GM06990 (cell line): Measurements from ENCODE around the gene SBNO2.

Experiments
- DNase-seq: peaks from one replicate; pipeline ENCODE4 v3.0.0-alpha.2; 2011; ENCODE audit not compliant: insufficient read length; ENCODE audit errors: extremely low read depth
- H3K27me3 ChIP-seq: replicated peaks from 2 replicates; pipeline ENCODE4 v1.6.0; 2011; ENCODE audit warnings: low read length; ENCODE audit not compliant: control insufficient read depth, insufficient read depth
- H3K36me3 ChIP-seq: 2 replicates; pipeline ENCODE4 v1.5.1; 2011; ENCODE audit warnings: low read length; ENCODE audit not compliant: control insufficient read depth, insufficient read depth
- H3K4me3 ChIP-seq: replicated peaks from 2 replicates; pipeline ENCODE4 v1.5.1; 2011; ENCODE audit warnings: low read depth, mild to moderate bottlenecking, control low read depth, low read length
- CTCF ChIP-seq: IDR thresholded peaks from 2 replicates; pipeline ENCODE4 v1.5.1; 2011; ENCODE audit warnings: low read length, control low read depth, mild to moderate bottlenecking, inconsistent platforms; ENCODE audit not compliant: insufficient read depth, poor library complexity, severe bottlenecking

SBNO2 gene

GRCh38 chr19:1093330-1093729 lies 80.7 kb downstream of the SBNO2 start:
- TF ChIP-seq CTCF, result no peak
- peaks cover 9% of the 10 kb centered on the region for H3K36me3 ChIP-seq
- DNase-seq, result no peak
- H3K4me3 ChIP-seq, result no peak overlapping the region; the same call in 1 of the 2 replicates
- H3K27me3 ChIP-seq, result no peaks in the 10 kb centered on the region

- DNase-seq, result no peak
- TF ChIP-seq CTCF, result no peak
- Histone ChIP-seq H3K36me3 (peaks cover 16% of the 10 kb centered on the region), H3K27me3 (no peaks in the 10 kb centered on the region), H3K4me3 (no peak overlapping the region)
Observed at GRCh38 chr19:1091544-1092175, 82.4 kb downstream of the SBNO2 start.

- Histone ChIP-seq H3K36me3 (peaks cover 21% of the 10 kb centered on the region), H3K27me3 (no peaks in the 10 kb centered on the region), H3K4me3 (no peak overlapping the region)
- no peak for TF ChIP-seq CTCF
- DNase-seq, result peak; percentile 17
Observed at GRCh38 chr19:1090731-1091543, 83.1 kb downstream of the SBNO2 start.

GRCh38 chr19:1089891-1090290 lies 84.2 kb downstream of the SBNO2 start:
- no peaks in the 10 kb centered on the region for H3K27me3 ChIP-seq
- no peak for DNase-seq
- peak; percentile 7 for TF ChIP-seq CTCF
- H3K4me3 ChIP-seq, result no peak overlapping the region
- peaks cover 28% of the 10 kb centered on the region for H3K36me3 ChIP-seq

- peaks cover 32% of the 10 kb centered on the region for H3K36me3 ChIP-seq
- no peak for TF ChIP-seq CTCF
- peak; percentile 36 for DNase-seq
- H3K4me3 ChIP-seq, result no peak overlapping the region
- no peaks in the 10 kb centered on the region for H3K27me3 ChIP-seq
Observed at GRCh38 chr19:1089126-1089771, 84.8 kb downstream of the SBNO2 start.
